OCI-LY3 (cell line): ENCODE results near the gene ECHDC1.

Experiments
- CTCF ChIP-seq: fragments of 200-600, 300-600 bp; sonication (generic); IDR thresholded peaks from 2 replicates; pipeline ENCODE4 v1.5.1; 2014; ENCODE audit warnings: antibody characterized with exemption, low read length, low read depth
- EZH2phosphoT487 ChIP-seq: fragments of 200-600 bp; shearing (Covaris generic); IDR thresholded peaks from 2 replicates; pipeline ENCODE4 v1.6.1; 2018; ENCODE audit warnings: antibody characterized with exemption, mixed run types, low read depth

GRCh38 chr6:127243501-127243900, 99.9 kb downstream of the ECHDC1 start:
- TF ChIP-seq CTCF (no peak), EZH2phosphoT487 (no peak)
